HepG2 (cell line): ENCODE data around the gene TLR5. TPM values are rescaled to one million over a fixed set of nuclear protein-coding genes. Genes with fewer than 3 reads are reported as not detected.

ENCODE experiments used
- EEA1 ChIP-seq: sonication (generic); formaldehyde crosslinking; IDR thresholded peaks from 2 replicates; pipeline ENCODE4 v1.5.1; 2020; ENCODE audit warnings: mild to moderate bottlenecking, missing genetic modification reagents, borderline replicate concordance
- NR2F6 ChIP-seq, 2 experiments: IDR thresholded peaks; 2 replicates each; pipeline ENCODE4 v1.6.1; 2016; ENCODE audit warnings: antibody characterized with exemption in 1 of 2, mild to moderate bottlenecking in 1 of 2
- PRMT3 ChIP-seq: sonication (generic); formaldehyde crosslinking; IDR thresholded peaks from 2 replicates; pipeline ENCODE4 v1.8.1; 2022; ENCODE audit warnings: low read depth, mild to moderate bottlenecking, moderate library complexity, missing genetic modification reagents, borderline replicate concordance
- SMAD1 ChIP-seq: sonication (generic); formaldehyde crosslinking; IDR thresholded peaks from 2 replicates; pipeline ENCODE4 v1.4.0; 2020; ENCODE audit warnings: missing genetic modification reagents, low read depth, mild to moderate bottlenecking, borderline replicate concordance
- ZBTB2 ChIP-seq: sonication (generic); formaldehyde crosslinking; IDR thresholded peaks from 2 replicates; pipeline ENCODE4 v1.8.0; 2022; ENCODE audit warnings: low read depth, missing genetic modification reagents
- ZFP91 ChIP-seq: sonication (generic); formaldehyde crosslinking; IDR thresholded peaks from 2 replicates; pipeline ENCODE4 v1.9.0; 2022; ENCODE audit warnings: missing genetic modification reagents, mild to moderate bottlenecking, borderline replicate concordance
- ZNF333 ChIP-seq: sonication (generic); formaldehyde crosslinking; IDR thresholded peaks from 2 replicates; pipeline ENCODE4 v1.4.0; 2020; ENCODE audit warnings: mild to moderate bottlenecking, missing genetic modification reagents, borderline replicate concordance
- ZNF441 ChIP-seq: sonication (generic); formaldehyde crosslinking; IDR thresholded peaks from 2 replicates; pipeline ENCODE4 v1.7.0; 2021; ENCODE audit warnings: missing genetic modification reagents, borderline replicate concordance
- ZNF7 ChIP-seq: IDR thresholded peaks from 2 replicates; pipeline ENCODE4 v1.6.1; 2016; ENCODE audit warnings: missing biosample characterization, missing genetic modification reagents
- polyA plus RNA-seq, 8 experiments: library from polyadenylated mRNA; depleted of rRNA in 3 of 8; stranded (reverse) in 7 of 8; unstranded in 1 of 8; fragments of >200 nt; fragmentation: Illumina TruSeq in 4 of 8; extraction: Trizol in 4 of 8; gene quantifications; 2 replicates each; pipeline versions ENCODE4 v1.2.1 to v1.2.3, GENCODE V29; 2011 to 2016; ENCODE audit warnings: low read depth in 4 of 8, missing spikeins in 1 of 8, mixed read lengths in 1 of 8; ENCODE audit not compliant: insufficient read depth in 1 of 8
- total RNA-seq, 5 experiments: library from RNA; depleted of rRNA; stranded (reverse); fragments of >200 nt; fragmentation: Illumina TruSeq; extraction: Trizol; gene quantifications; 2 replicates each; pipeline ENCODE4 v1.2.3, GENCODE V29; 2016; ENCODE audit warnings: low read depth in 1 of 5
- TF ChIP-seq, protein P1 (sequence below): sonication (generic); formaldehyde crosslinking; IDR thresholded peaks from 2 replicates; pipeline ENCODE4 v1.5.0; 2020; ENCODE audit warnings: mild to moderate bottlenecking, missing genetic modification reagents, borderline replicate concordance
- TF ChIP-seq, protein P2 (sequence below): sonication (generic); formaldehyde crosslinking; IDR thresholded peaks from 2 replicates; pipeline ENCODE4 v1.4.0; 2020; ENCODE audit warnings: mild to moderate bottlenecking, missing genetic modification reagents

Gene TLR5
- total and polyA plus RNA-seq, 2 of the 13 experiments (the other 11 are each of a cell fraction or from before 2014, with no cell fraction given), result not detected

DNA sequence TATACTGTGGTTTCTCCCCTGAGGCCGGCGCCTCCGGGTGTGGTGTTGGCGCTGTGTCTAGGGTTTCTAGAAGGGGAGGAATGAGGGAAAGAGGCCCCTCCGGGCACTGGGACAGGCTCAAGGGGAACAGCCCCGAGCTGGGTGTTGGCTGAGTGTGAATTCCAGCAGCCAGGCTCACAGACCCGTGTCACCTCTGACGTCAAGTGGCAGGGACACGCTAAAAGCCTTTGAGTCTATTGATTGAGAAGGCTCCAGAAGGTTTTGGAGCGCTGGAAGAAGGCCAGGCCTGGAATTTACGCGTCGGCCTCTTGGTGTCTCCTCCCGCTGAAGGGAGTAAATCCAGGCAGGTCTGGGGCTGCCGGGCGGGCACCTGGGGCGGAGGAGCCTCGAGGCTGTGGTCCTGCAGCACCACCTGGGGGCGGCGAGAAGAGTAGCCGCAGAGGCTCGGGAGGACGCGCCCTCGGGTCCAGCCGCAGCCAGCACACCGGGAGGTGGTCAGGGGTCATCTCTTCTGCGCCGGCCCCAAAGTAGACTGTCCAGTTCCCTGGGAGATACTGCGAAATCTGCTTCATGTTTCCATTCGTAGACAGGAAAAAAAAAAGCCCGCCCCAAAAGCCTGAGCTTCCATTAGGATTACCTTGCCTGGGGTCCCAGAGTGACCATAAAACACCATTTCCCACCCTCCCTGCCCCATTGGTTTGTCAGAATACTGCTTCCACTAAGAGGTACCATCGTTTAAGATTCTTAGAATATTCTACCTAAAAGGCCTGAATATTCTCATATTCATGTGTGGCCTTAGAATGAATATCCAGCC is 61.7 kb downstream of the TLR5 start (continued):
- TF ChIP-seq, protein P1, sequence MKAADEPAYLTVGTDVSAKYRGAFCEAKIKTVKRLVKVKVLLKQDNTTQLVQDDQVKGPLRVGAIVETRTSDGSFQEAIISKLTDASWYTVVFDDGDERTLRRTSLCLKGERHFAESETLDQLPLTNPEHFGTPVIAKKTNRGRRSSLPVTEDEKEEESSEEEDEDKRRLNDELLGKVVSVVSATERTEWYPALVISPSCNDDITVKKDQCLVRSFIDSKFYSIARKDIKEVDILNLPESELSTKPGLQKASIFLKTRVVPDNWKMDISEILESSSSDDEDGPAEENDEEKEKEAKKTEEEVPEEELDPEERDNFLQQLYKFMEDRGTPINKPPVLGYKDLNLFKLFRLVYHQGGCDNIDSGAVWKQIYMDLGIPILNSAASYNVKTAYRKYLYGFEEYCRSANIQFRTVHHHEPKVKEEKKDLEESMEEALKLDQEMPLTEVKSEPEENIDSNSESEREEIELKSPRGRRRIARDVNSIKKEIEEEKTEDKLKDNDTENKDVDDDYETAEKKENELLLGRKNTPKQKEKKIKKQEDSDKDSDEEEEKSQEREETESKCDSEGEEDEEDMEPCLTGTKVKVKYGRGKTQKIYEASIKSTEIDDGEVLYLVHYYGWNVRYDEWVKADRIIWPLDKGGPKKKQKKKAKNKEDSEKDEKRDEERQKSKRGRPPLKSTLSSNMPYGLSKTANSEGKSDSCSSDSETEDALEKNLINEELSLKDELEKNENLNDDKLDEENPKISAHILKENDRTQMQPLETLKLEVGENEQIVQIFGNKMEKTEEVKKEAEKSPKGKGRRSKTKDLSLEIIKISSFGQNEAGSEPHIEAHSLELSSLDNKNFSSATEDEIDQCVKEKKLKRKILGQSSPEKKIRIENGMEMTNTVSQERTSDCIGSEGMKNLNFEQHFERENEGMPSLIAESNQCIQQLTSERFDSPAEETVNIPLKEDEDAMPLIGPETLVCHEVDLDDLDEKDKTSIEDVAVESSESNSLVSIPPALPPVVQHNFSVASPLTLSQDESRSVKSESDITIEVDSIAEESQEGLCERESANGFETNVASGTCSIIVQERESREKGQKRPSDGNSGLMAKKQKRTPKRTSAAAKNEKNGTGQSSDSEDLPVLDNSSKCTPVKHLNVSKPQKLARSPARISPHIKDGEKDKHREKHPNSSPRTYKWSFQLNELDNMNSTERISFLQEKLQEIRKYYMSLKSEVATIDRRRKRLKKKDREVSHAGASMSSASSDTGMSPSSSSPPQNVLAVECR (CRISPR knock-in tag), result peak; percentile 24; the same call in 1 of the 2 replicates
- TF ChIP-seq NR2F6 (IDR thresholded peaks at IDR 0.05) (no peak), NR2F6 (CRISPR knock-in tag; IDR thresholded peaks at IDR 0.05) (peak; percentile 67), EEA1 (CRISPR knock-in tag) (no peak), ZFP91 (CRISPR knock-in tag) (peak; percentile 20; the same call in 1 of the 2 replicates), PRMT3 (CRISPR knock-in tag) (no peak), SMAD1 (CRISPR knock-in tag) (no peak), ZBTB2 (CRISPR knock-in tag) (no peak), ZNF333 (CRISPR knock-in tag) (0 out of 2 replicates have a peak, but pooled peaks have one; percentile 55), ZNF7 (no peak), ZNF441 (CRISPR knock-in tag) (no peak)
- TF ChIP-seq, protein P2, sequence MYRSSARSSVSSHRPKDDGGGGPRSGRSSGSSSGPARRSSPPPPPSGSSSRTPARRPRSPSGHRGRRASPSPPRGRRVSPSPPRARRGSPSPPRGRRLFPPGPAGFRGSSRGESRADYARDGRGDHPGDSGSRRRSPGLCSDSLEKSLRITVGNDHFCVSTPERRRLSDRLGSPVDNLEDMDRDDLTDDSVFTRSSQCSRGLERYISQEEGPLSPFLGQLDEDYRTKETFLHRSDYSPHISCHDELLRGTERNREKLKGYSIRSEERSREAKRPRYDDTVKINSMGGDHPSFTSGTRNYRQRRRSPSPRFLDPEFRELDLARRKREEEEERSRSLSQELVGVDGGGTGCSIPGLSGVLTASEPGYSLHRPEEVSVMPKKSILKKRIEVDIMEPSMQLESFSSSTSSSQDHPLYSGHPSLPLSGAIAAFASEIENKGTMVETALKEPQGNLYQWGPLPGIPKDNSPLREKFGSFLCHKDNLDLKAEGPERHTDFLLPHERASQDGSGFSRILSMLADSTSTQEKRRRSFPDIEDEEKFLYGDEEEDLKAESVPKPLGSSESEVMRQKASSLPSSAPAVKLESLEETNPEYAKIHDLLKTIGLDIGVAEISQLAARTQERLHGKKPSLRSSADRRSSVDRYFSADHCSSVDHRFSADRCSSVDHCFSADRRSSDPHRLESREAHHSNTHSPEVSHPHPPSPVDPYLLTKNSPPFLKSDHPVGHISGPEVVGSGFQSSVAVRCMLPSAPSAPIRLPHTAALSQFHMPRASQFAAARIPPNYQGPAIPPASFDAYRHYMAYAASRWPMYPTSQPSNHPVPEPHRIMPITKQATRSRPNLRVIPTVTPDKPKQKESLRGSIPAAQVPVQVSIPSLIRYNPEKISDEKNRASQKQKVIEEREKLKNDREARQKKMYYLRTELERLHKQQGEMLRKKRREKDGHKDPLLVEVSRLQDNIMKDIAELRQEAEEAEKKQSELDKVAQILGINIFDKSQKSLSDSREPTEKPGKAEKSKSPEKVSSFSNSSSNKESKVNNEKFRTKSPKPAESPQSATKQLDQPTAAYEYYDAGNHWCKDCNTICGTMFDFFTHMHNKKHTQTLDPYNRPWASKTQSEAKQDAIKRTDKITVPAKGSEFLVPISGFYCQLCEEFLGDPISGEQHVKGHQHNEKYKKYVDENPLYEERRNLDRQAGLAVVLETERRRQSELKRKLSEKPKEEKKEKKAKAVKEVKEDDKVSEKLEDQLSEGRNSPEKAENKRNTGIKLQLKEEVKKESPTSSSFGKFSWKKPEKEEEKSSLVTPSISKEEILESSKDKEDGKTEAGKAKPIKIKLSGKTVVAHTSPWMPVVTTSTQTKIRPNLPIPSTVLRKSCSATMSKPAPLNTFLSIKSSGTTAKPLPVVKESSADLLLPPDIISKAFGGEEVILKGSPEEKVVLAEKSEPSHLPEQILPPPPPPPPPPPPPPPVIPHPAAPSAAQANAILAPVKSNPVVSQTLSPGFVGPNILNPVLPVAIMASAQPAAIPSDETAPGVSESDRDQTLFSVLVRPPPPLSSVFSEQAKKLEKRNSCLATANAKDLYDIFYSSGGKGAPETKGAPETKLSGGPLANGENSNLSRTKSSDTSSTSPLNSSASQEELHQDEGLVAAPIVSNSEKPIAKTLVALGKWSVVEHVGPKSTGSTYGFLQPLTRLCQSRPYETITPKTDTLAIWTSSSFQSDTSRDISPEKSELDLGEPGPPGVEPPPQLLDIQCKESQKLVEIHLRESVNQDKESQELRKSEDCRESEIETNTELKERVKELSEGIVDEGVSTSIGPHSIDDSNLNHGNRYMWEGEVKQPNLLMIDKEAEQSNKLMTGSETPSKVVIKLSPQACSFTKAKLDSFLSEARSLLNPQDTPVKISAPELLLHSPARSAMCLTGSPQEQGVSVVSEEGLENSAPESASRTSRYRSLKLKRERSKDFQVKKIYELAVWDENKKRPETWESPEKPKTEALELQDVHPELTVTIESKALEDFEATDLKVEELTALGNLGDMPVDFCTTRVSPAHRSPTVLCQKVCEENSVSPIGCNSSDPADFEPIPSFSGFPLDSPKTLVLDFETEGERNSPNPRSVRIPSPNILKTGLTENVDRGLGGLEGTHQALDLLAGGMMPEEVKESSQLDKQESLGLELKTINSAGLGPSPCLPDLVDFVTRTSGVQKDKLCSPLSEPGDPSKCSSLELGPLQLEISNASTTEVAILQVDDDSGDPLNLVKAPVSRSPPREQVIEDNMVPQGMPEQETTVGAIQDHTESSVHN (CRISPR knock-in tag), result no peak
